Adrenal gland (tissue), 5 donors: Measurements from ENCODE around the gene ING5.

Experiments
- POLR2A ChIP-seq, 2 donors: fragments of 450-650 bp; IDR thresholded peaks; one replicate each; pipeline ENCODE4 v1.6.1; 2017; ENCODE audit warnings: antibody characterized with exemption in 2 of 2, mild to moderate bottlenecking in 2 of 2, moderate library complexity in 1 of 2
- TF ChIP-seq, protein P1 (sequence below), 6 experiments: fragments of 450-650 bp in 4 of 6; fragments of 200-600 bp in 2 of 6; sonication (generic) in 1 of 6; IDR thresholded peaks; 1 replicate in 5 of 6; 2 replicates in 1 of 6; pipeline versions ENCODE4 v1.5.1 to v1.8.0; 2016 to 2021; ENCODE audit warnings: antibody characterized with exemption in 6 of 6, mild to moderate bottlenecking in 2 of 6, moderate library complexity in 1 of 6
- donor health status: DM: no; HTN: no; CAD: no.

DNA sequence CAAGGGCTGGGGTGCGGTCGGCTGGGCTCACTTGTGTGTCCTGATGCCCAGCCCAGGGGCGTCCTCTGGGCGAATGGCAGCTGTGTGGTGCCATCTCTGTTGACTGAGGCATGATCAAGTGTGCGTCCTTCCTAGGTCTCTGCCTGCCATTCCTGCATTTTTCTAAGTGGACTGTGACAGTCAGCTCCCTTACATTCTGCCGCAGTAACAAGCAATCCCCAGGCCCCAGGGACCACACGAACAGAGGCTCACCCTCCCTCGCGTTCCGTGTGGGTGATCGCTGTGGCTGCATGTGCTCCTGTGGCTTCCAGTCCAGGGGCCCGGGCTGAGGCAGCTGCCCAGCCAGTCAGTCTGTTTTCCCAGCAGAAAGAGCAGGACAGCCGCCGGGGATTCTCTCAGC is 50.4 kb downstream of the ING5 start:
- TF ChIP-seq, protein P1, sequence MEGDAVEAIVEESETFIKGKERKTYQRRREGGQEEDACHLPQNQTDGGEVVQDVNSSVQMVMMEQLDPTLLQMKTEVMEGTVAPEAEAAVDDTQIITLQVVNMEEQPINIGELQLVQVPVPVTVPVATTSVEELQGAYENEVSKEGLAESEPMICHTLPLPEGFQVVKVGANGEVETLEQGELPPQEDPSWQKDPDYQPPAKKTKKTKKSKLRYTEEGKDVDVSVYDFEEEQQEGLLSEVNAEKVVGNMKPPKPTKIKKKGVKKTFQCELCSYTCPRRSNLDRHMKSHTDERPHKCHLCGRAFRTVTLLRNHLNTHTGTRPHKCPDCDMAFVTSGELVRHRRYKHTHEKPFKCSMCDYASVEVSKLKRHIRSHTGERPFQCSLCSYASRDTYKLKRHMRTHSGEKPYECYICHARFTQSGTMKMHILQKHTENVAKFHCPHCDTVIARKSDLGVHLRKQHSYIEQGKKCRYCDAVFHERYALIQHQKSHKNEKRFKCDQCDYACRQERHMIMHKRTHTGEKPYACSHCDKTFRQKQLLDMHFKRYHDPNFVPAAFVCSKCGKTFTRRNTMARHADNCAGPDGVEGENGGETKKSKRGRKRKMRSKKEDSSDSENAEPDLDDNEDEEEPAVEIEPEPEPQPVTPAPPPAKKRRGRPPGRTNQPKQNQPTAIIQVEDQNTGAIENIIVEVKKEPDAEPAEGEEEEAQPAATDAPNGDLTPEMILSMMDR (IDR thresholded peaks at IDR 0.05) = no peak
- no peak for TF ChIP-seq POLR2A (IDR thresholded peaks at IDR 0.05)
